Fibroblast of skin of back (primary cell): ENCODE measurements around the gene EFCAB14.
"Not testable (repeated sequence)": the region's sequence is repeated elsewhere in the genome, so short reads cannot be mapped to it uniquely, and the experiment has no call there.

Source experiments
- DNase-seq: peaks from one replicate; pipeline ENCODE4 v3.0.0-alpha.2; 2013

The EFCAB14 gene

DNA sequence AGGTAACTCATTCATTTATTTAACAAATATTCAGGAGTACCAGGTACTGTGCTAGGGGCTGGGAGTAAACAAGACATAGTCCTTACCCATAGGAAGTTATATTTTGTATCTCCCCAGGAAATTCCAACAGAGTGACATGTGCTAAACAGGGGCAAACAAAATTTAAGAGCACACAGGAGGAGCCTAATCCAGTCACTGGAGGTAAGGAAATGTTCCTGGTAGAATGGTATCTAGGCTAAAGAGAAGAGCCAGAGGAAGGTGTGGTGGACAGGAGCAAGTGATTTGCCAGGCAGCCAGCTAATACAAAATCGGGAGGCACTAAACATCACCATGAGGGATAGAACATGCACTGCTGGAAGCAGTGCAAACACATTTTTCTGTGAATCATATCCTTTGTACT lies 36.9 kb downstream of the EFCAB14 start:
- DNase-seq: no peak

DNA sequence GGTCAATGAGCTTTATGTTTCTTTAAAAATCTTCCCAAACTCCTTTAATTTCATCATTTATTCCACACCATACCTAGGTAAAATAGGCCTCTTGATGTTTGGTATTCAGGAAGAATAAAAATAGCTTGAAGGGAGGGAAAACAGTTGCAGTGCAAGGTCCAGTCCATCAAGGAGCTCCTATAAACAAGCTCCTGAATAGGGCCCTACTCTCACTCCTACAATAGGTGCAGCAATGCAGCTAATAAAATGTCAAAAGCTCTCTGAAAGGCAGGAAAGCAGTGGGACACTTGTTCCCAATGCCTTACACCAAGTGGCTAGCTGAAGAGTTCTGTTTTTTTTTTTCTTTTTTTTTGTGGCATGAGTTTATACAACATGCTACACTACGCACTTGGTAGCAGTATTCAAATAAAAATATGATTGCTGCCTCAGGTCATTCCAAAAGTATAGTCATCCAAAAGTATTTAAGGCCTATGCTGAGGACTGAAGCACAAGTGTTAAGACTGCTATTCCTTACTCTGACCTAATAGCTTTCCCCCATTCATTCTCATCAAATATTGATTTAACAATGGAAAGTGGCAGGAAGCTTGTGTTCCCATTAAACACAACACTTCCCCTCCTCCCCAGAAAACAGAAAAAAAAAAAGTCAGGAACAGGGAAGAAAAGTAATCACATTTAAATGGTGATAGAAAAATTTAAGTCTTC lies 37.4 kb downstream of the EFCAB14 start:
- no peak for DNase-seq

DNA sequence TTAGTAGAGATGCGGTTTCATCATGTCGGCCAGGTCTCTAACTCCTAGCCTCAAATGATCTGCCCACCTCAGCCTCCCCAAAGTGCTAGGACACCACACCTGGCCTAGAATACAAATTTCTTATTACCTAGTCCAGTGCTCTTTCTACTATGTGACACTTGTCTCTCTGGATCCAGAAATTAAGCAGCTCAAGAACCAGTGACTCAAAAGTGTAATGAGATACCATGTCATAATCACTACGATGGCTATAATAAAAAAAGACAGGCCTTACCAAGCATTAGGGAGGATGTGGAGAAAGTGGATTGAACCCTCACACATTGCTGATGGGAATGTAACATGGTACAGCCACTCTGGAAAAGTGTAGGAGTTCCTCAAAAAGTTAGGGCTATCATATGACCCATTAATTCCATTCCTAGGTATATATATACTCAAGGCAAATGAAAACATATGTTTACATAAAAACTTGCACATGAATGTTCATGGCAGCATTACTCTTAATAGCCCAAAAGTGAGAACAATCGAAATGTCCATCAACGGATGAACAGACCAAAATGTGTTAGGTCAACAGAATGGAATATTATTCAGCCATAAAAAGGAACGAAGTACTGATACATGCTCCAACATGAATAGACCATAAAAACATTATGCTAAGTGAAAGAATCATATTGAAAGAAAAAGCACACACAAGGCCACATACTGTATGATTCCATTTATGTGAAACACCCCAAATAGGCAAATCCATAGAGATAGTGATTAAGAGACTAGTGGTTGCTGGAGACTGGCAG lies 38.9 kb downstream of the EFCAB14 start:
- no peak for DNase-seq

DNA sequence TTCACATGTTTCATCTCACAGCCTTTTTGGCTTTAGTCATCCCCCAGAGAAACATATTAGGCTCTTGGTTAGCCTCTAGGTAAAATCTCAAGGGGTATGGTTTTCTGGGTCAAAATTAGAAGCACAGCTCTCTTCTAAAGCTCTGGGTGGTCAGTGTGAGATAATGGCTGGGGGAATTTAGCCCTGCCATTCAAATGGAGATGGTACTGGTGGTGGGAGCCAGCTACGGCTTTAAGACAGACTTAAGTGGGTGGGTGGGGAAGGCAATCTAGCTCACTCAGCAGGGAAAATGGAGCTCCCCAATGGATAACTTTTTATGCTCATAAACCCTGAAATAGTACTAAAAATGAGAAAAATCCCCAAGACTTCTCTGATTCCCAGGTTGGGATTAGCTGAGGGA lies 41.6 kb downstream of the EFCAB14 start:
- no peak for DNase-seq

DNA sequence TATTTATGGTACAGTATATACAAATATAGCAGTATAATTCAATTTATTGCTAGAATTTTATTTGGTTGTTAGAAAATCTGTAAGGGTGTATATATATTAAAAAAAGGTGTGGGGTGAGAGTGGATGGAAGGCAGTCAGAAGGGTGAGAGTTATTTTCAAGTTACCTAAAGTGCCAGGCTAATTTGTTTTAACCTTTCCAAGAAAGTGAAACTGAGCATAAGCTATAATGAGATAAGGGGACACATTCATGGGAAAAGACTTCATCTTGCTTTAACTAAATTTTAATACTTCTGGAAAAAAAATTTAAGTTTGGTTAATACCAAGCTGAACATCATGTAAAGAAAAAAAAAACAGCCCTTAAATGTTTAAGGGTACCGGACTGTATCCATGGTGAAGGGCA lies 42.4 kb downstream of the EFCAB14 start:
- DNase-seq: no peak

DNA sequence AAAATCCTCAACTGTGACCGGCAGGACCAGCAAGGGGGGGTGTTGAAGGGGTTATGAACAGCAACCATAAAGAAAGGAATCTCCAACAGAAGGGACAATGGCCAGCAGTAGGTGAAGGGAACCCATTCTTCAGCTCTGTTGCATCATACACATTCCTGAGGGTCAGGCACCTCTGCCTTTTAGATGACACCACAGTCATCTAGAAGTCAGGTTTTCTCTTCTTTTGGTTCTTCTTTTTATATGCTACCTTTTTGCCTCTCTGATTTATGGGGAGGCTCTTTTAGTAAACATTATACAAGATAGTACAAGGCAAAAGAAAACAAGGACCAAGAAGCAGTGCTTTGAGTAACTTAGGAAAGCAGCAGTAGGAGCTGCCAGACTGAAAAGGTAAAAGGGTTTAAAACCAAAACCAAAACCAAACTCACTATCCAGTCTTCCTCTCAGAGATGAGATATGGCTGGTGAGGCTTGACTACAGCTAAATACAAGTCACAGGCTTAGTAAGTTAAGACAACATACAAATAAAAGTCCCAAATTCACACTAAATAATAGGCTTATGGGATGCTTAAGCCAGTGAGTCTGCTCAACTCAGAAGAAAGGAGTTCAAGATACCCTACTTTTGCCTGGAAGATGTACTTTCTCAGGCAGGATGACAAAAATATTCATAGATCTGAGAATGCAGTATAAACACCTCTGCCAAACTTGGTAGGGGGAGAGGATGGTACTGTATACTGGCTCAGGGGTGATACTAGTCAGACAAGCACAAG lies 43.2 kb downstream of the EFCAB14 start:
- no peak for DNase-seq

DNA sequence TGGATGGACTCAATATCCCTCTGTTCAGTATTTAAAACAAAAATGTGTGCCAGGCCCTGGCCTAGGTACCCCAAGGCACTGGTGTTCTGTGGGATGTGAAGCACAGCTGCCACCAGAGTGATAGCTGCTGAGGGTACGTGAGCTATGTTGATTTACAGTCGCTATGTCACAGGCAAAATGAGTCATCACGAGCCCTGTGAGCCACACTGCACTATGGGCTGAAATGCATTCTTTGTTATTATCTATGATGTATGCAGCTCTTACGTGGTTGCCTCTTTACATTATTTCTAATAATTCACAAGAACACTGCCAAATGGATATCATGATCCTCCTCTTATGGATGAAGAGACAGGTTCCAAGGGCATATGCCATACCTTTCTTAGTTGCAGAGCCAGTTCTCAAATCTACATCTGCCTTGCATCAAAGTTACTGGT lies 45.1 kb downstream of the EFCAB14 start:
- DNase-seq: peak; percentile 72

DNA sequence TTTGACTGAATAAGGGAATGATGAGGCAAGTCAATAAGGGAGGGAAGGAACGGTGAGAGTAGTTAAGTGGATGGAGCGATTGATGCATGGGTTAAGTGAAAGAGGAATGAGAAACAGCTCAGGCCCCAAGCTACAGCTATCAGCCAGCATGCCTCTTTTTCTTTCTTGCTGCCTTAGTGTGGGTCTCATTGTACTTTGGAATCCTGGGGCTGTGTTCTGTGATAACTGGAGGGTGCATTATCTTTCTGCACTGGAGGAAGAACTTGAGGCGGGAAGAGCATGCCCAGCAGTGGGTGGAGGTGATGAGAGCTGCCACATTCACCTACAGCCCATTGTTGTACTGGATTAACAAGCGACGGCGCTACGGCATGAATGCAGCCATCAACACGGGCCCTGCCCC lies 46.2 kb downstream of the EFCAB14 start:
- no peak for DNase-seq

DNA sequence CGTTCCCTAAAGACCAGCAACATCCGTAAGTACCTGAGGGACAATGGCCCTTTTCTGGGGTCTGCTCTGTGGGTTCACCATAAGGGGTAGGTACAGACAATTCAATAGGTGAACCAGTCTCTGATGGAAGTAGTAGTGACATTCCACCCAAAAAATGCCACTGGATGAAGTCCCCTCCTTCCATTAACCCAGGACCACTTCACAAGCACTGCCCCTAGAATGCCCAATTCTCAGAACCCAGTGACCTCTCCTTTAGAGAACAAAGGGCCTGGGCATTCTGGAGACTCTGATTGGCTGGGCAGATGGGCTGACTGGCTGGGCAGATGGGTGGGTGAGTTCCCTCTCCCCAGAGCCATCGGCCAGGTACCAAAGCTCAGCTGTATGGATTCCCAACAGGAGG lies 47.4 kb downstream of the EFCAB14 start, which contains the start of gene TEX38:
Gene TEX38, plus strand, starts transcription at position 301 of the 400 bp plus-strand sequence. Its CDS starts 81 bp downstream, at position 382.
- DNase-seq: no peak

DNA sequence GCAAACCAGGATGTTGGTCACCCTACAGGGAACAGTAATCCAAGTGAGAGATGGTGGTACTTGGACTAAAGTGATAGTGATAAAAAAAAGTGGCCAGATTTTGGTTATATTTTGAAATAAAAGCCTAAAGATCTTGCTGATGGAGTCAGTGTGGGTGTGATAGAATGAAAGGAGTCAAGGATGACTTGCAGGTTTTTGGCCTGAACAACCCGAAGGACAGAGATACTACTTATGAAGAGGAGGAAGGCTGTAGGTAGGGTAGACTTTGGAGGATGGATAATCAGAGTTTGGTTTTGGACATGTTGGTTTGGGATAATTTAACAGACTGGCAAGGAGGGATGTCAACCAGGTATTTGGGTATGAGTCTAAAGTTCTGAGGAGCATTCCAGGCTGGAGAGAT lies 48.8 kb downstream of the EFCAB14 start:
- DNase-seq: no peak

DNA sequence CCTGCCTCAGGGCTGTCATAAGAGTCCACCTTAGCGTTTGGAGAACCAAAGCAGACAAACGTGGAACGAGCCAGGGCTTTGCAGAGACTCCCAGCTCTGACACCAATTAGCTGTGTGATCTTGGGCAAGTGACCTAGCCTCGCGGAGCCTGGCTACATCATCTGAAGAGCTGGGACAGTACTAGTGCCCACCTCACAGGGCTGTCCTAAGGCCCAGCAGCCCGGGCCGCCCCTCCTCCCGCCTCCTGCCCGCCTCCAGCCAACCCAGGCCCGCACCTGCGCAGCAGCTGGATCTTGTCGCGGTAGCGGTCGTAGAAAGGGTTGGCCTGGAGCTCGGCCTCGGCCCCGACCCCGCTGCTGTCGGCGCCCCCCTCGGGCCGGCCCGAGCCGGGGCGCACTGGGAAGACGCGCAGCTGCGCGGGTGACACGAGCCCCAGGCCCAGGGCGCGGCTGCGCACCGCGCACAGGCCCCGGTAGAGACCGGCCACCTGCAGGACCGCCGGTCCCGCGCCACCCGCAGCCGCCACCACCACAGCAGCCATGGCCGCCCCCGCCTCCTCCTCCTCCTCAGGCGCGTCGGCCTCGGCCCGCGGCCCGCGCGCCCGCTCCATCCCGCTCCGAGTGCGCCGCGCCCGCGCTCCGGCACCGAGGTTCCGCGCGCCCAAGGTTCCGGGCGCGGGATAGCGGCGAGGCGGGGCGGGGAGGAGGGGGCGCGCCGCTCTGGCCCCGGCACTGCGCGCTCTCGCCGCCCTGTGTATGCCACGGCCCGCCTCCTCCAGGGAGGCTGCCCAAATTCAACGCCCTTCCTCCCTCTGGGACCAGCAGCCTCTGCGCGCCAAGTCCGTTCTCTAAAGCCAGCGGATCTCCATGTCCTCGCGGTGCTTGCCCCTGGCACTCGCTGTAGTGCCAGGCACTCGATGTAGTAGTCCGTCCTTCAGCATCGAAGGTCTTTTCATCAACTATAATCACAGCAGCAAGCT lies 50.8 kb downstream of the EFCAB14 start, which contains the start of gene ATPAF1:
Gene ATPAF1, minus strand, starts transcription at position 583 of the 979 bp plus-strand sequence. Its CDS starts 42 bp downstream, at position 541.
- peak; percentile 82 for DNase-seq

DNA sequence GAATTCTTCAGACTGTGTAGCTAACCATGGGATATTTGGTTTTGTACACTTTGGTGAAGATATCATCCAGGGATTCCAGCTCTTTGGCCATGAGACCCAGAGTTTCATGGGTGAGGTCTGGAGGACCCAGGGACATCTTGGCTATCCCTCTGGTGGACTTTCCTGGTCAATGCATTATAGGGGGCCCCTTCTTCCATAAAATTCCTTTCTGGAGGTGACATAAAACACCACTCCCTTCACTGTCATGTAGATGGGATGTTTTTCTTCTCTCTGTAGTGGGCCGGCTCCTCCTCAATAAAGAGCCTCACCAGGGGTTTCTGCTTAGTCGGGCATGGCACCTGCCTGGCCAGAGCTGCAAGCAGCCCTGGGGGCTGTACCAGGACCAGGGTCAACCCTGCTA lies 52.9 kb downstream of the EFCAB14 start:
- DNase-seq: no peak

DNA sequence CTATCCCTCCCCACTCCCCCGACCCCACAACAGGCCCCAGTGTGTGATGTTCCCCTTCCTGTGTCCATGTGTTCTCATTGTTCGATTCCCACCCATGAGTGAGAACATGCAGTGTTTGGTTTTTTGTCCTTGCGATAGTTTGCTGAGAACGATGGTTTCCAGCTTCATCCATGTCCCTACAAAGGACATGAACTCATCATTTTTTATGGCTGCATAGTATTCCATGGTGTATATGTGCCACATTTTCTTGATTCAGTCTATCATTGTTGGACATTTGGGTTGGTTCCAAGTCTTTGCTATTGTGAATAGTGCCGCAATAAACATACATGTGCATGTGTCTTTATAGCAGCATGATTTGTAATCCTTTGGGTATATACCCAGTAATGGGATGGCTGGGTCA lies 56.0 kb downstream of the EFCAB14 start:
- not testable (repeated sequence) for DNase-seq

DNA sequence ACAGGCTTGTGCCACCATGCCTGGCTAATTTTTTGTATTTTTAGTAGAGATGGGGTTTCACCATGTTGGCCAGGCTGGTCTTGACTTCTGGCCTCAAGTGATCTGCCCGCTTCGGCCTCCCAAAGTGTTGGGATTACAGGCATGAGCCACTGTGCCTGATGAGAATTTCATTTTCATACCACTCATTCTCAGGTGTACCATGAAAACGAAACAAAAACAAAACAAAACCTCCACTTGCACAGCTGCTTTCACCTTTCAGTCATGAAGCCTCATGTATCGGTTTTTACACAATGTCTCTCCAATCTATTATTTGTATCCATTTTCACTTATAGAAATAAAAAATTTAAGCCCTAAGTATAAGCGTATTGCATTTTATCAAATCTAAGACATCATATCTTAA lies 58.8 kb downstream of the EFCAB14 start:
- not testable (repeated sequence) for DNase-seq

DNA sequence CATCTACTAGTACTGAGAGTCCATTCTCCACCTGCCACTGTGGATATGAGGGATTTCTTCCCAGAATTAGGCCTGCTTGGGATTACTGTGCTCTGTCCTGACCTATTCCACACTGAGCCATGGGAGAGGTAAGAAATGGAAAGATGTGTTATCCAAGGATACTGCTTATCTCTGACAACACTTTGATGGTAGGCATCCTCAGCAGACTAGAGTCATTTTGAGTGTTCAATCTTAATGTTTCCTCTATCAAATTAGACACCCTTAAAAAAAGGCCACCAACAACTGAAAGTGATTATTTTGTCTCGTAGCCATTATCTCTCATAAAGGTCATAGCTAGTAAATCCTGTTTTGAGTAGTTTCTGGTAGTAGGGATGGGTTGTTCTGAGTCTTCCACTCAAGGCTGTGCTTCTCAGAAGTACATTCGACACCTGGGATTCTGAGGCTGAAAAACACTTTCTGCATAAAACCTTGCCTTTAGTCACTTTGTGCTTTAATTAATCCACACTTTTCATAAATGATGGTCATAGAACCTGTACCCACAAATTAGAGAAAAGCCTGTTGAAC lies 59.5 kb downstream of the EFCAB14 start:
- DNase-seq: no peak

DNA sequence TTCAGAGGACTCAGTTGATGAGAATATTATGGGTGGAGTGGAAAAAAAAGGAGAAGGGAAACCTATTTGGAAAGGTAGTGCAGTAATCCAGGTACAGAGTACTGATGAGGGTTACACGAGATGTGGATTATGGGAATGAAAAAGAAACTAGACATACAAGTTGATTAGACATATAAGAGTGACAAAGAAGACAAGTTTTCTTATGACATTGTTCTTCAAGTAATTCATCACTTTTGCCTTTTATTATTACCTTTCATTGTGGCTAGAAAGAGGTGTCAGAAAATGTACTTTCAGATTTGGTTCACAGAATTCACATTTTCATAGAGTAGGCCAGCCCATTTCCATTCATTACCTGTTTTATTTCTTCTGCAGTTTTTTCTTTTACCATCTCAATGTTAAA lies 61.1 kb downstream of the EFCAB14 start:
- DNase-seq: no peak

DNA sequence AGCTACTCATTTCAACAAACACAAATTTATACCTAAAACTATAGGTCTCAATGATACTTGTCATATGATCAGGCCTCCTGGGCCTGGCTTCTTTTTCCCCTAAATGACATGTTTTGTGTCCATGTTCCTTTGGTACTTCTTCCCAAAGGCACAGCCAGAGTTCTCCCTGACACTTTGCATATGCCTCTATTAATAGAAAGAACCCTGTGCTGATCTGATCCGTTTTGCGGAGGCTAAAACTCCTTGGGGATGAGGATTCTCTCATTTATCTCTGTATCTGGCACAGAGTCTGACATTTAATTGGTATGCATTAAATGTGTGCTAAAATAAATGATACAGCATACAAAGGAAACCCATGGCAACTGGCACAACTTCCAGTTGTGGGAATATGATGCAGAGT lies 62.3 kb downstream of the EFCAB14 start:
- DNase-seq: no peak

DNA sequence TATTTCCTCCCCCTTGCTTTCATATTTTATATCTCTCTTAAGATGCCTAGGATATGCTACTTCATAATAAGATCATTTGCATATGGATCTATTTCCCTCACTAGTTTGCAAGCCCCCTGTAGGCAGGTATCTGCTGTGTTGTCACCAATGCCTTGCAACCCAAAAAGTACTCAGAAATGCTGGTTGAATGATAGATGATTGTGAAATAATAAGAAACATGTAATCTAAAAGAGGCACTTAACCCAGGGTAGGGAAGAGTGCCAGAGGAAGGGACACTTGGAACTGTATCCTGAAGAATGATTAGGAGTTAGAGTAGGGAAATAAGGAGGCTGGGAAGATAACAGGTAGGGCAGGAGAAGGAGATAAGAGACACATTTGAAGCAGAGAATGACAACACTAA lies 63.1 kb downstream of the EFCAB14 start:
- DNase-seq: no peak

DNA sequence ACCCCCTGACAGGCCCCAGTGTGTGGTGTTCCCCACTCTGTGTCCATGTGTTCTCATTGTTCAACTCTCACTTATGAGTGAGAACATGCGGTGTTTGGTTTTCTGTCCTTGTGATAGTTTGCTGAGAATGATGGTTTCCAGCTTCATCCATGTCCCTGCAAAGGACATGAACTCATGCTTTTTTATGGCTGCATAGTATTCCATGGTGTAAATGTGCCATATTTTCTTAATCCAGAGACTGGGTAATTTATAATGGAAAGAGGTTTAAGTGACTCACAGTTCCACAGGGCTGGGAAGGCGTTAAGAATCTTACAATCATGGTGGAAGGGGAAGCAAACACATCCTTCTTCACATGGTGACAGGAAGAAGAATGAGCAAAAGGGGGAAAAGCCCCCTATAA lies 64.2 kb downstream of the EFCAB14 start:
- not testable (repeated sequence) for DNase-seq

DNA sequence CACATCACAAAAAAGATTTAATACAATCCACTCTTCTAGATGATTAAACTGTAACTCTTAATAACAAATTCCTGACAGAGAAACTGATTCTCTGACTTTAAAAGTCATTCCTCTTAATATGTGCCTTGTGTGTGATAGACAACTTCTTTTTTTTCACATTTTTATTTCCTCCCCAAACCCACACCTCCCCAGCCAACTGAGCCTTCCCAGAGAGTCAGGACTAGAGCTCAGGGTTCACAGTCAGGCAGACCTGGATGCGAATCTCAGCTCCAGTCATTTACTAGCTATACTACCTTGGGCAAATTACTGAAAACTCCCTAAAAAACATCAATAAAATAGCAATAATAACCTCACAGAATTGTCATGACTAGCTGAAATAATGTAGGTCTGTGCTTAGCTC lies 64.9 kb downstream of the EFCAB14 start:
- no peak for DNase-seq

DNA sequence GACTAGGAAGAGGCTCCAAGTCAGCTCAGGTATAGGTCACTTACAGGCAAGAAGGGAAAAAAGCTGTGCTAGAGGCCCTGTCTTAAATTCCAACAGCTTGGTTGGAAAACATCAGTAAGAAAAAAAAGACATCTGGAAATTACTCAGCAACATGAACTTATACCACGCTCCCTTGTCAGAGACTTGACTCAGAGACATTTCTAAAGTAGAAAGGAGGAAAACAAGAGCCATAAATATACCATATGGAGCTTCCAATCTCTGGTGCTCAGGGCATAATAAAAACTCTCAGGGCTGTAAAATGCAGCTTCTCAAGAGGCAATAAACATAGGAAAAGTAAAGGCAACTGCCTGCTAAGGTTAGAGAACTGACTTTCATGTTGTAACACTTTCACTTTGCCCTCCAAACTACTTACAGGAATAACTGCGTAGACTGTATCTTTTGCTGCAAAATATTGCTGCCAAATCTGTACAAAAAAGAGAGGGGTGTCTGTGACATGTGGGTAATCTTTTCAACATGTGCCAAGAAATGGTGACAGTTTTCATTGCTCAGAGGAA lies 65.4 kb downstream of the EFCAB14 start:
- no peak for DNase-seq
